ENCODE results near the gene EPG5. TPM values are rescaled to one million over a fixed set of nuclear protein-coding genes. Genes with fewer than 3 reads are reported as not detected.
A peak's percentile ranks its signal among the peaks of the same experiment; 100 is the strongest.

EPG5 gene
- total RNA-seq, 1 experiment from 2014 or later, result 16.1 TPM

DNA sequence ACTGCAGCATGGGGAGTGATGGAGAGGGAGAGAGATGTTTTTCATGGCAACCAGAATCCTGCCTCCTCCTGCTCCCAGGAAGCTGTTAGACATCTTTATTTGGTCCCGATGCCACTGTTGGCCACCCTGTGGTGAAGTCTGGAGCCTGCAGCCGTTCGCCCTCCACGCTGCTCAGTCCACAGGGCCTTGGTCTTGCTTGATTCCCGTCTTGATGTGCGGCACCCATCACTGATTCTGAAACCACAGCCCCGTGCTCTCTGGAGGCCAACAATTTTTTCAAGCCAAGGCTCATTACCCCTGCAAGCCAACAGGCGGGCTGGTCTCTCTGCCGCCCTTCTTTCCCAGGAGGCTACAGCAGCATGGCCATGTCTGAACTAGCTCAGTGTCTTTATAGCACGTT is 117.1 kb downstream of the EPG5 start:
- Mint-ChIP-seq H3K9me3 (no peaks in the 10 kb centered on the region), H3K27ac (peak overlapping the region in 1 of 3 experiments; percentile 51; a peak in 1 of 7 replicates), H3K4me3 (no peak overlapping the region), H3K4me1 (peaks cover 12 to 15% of the 10 kb centered on the region in 2 experiments), H3K27me3 (ENCODE audit: low read depth) (no peaks in the 10 kb centered on the region), H3K36me3 (ENCODE audit: insufficient read depth in 1 of 3, low read depth in 3 of 3) (peaks cover 4 to 20% (median 18%) of the 10 kb centered on the region in 3 experiments; a peak in 6 of 7 replicates)
- no peak overlapping the region for H2BK120ac ChIP-seq (ENCODE audit: low read depth, low read length, poor library complexity, severe bottlenecking)
- H3T11ph ChIP-seq (ENCODE audit: low read length), result no peak overlapping the region
- no peak overlapping the region for H2AFZ ChIP-seq (ENCODE audit: low read length)
- no peak overlapping the region for H2BK15ac ChIP-seq (ENCODE audit: low read depth, low read length)
- H4K91ac ChIP-seq (ENCODE audit: insufficient read length, low read depth, low read length), result no peak overlapping the region
- H3K18ac ChIP-seq (ENCODE audit: insufficient read length, low read depth, low read length), result no peak overlapping the region
- H3K9me3 ChIP-seq (ENCODE audit: control insufficient read depth, low read depth, low read length), result no peaks in the 10 kb centered on the region
- H2BK12ac ChIP-seq (ENCODE audit: insufficient read length, low read depth, low read length), result no peak overlapping the region
- H3K27ac ChIP-seq (ENCODE audit: insufficient read length, low read depth, low read length), result no peak overlapping the region
- H3K4me1 ChIP-seq (ENCODE audit: insufficient read depth, low read length), result no peaks in the 10 kb centered on the region
- H3K56ac ChIP-seq (ENCODE audit: insufficient read length, low read depth, low read length), result no peak overlapping the region
- no peak overlapping the region for H4K8ac ChIP-seq (replicated peaks; ENCODE audit: insufficient read length, low read depth, low read length)
- no peak overlapping the region for H3K23ac ChIP-seq (ENCODE audit: insufficient read length, low read depth, low read length)
- no peak overlapping the region for H3K14ac ChIP-seq (ENCODE audit: insufficient read depth, low read length)
- H3K79me2 ChIP-seq (ENCODE audit: insufficient read depth, low read length), result no peaks in the 10 kb centered on the region
- no peaks in the 10 kb centered on the region for H3K79me1 ChIP-seq (ENCODE audit: insufficient read depth, low read depth, low read length, poor library complexity, severe bottlenecking)
- no peaks in the 10 kb centered on the region for H3K23me2 ChIP-seq (ENCODE audit: insufficient read length, low read depth, low read length, poor library complexity, severe bottlenecking)
- no peaks in the 10 kb centered on the region for H3K27me3 ChIP-seq (ENCODE audit: insufficient read depth, low read length)
- H3K4ac ChIP-seq (ENCODE audit: low read depth, low read length), result no peak overlapping the region
- no peak overlapping the region for H3K9ac ChIP-seq (ENCODE audit: extremely low read depth, insufficient read length, low read length)
- no peak overlapping the region for H2AK5ac ChIP-seq (ENCODE audit: insufficient read length, low read length)
- no peaks in the 10 kb centered on the region for H4K20me1 ChIP-seq (ENCODE audit: control insufficient read depth, insufficient read depth, insufficient read length)
- no CpG with 5 or more reads among the region's 10 CpGs for WGBS (ENCODE audit: extremely low coverage, insufficient read length, low lambda C conversion rate)
- H3K4me2 ChIP-seq (ENCODE audit: insufficient read depth, insufficient read length, low read length), result no peak overlapping the region
- peak; percentile 59 for DNase-seq
- TF ChIP-seq, protein P1, sequence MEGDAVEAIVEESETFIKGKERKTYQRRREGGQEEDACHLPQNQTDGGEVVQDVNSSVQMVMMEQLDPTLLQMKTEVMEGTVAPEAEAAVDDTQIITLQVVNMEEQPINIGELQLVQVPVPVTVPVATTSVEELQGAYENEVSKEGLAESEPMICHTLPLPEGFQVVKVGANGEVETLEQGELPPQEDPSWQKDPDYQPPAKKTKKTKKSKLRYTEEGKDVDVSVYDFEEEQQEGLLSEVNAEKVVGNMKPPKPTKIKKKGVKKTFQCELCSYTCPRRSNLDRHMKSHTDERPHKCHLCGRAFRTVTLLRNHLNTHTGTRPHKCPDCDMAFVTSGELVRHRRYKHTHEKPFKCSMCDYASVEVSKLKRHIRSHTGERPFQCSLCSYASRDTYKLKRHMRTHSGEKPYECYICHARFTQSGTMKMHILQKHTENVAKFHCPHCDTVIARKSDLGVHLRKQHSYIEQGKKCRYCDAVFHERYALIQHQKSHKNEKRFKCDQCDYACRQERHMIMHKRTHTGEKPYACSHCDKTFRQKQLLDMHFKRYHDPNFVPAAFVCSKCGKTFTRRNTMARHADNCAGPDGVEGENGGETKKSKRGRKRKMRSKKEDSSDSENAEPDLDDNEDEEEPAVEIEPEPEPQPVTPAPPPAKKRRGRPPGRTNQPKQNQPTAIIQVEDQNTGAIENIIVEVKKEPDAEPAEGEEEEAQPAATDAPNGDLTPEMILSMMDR (conservative IDR thresholded peaks at IDR 0.05), result peak; percentile 62
- H4K5ac ChIP-seq (ENCODE audit: insufficient read length, low read depth, low read length), result no peak overlapping the region
- H2BK20ac ChIP-seq (ENCODE audit: low read depth, low read length, poor library complexity, severe bottlenecking), result no peak overlapping the region
- no peak overlapping the region for H2BK5ac ChIP-seq (ENCODE audit: insufficient read length, low read length)
